Cardiac muscle cell (in vitro differentiated cells and primary cell): Measurements from ENCODE around the gene WBP1L. TPM values are rescaled to one million over a fixed set of nuclear protein-coding genes. Genes with fewer than 3 reads are reported as not detected.
"Not testable (repeated sequence)": the region's sequence is repeated elsewhere in the genome, so short reads cannot be mapped to it uniquely, and the experiment has no call there.

Source experiments
- DNase-seq, 2 donors: peaks; one replicate each; pipeline versions ENCODE4 v3.0.0 to v3.0.0-alpha.2; 2010 to 2017; ENCODE audit warnings: low read depth in 1 of 2, low spot score in 1 of 2
- H3K27ac ChIP-seq: fragments of 200-600 bp; sonication (generic); 2 replicates; pipeline ENCODE4 v1.5.1; 2016
- H3K27me3 ChIP-seq: fragments of 200-600 bp; sonication (generic); 2 replicates; pipeline ENCODE4 v1.6.0; 2016; ENCODE audit warnings: control low read depth
- H3K36me3 ChIP-seq: fragments of 200-600 bp; sonication (generic); 2 replicates; pipeline ENCODE4 v1.5.1; 2016; ENCODE audit warnings: control low read depth
- H3K4me1 ChIP-seq: fragments of 200-600 bp; sonication (generic); 2 replicates; pipeline ENCODE4 v1.8.1; 2017; ENCODE audit warnings: low read depth, mild to moderate bottlenecking, mixed run types
- H3K4me3 ChIP-seq: fragments of 200-600 bp; sonication (generic); 2 replicates; pipeline ENCODE4 v1.5.1; 2016; ENCODE audit warnings: mild to moderate bottlenecking
- H3K9me3 ChIP-seq: fragments of 200-600 bp; sonication (generic); 2 replicates; pipeline ENCODE4 v1.5.1; 2017; ENCODE audit warnings: low read depth, mild to moderate bottlenecking, control low read depth
- CTCF ChIP-seq: IDR thresholded peaks from 2 replicates; pipeline ENCODE4 v1.5.1; 2012; ENCODE audit warnings: low read depth, mild to moderate bottlenecking, low read length
- polyA plus RNA-seq: library from polyadenylated mRNA; unstranded; fragments of >200 nt; fragmentation: Nextera tagmentation; extraction: Ambion mirVana; gene quantifications from 2 replicates; pipeline ENCODE4 v1.2.1, GENCODE V29; 2016
- total RNA-seq: library from RNA; depleted of rRNA; stranded (reverse); fragments of >200 nt; gene quantifications from 2 replicates; pipeline ENCODE4 v1.2.3, GENCODE V29; 2016

WBP1L gene
- total and polyA plus RNA-seq, 2 experiments from 2014 or later, result 14.2 to 43.9 TPM

- Histone ChIP-seq H3K27me3 (no peaks in the 10 kb centered on the region), H3K4me3 (no peak overlapping the region), H3K27ac (no peak overlapping the region), H3K9me3 (no peaks in the 10 kb centered on the region), H3K36me3 (no peaks in the 10 kb centered on the region), H3K4me1 (peaks cover 13% of the 10 kb centered on the region)
- no peak for TF ChIP-seq CTCF
- no peak for DNase-seq
These were observed 13.6 kb downstream of the WBP1L start for GRCh38 chr10:102757323-102757722.

GRCh38 chr10:102758240-102758932 is 14.6 kb downstream of the WBP1L start:
- Histone ChIP-seq H3K9me3 (no peaks in the 10 kb centered on the region), H3K27ac (peak overlapping the region; percentile 82), H3K27me3 (no peaks in the 10 kb centered on the region)

GRCh38 chr10:102758933-102759262 is 15.2 kb downstream of the WBP1L start:
- peak overlapping the region; percentile 82 for H3K27ac ChIP-seq
- peaks cover 17% of the 10 kb centered on the region for H3K4me1 ChIP-seq
- not testable (repeated sequence) for DNase-seq, H3K36me3 ChIP-seq, H3K27me3 ChIP-seq, H3K4me3 ChIP-seq, H3K9me3 ChIP-seq

More at GRCh38 chr10:102758240-102758932, 14.6 kb downstream of the WBP1L start:
- Histone ChIP-seq H3K4me1 (peaks cover 16% of the 10 kb centered on the region), H3K36me3 (no peaks in the 10 kb centered on the region), H3K4me3 (no peak overlapping the region)
- TF ChIP-seq CTCF, result no peak
- peak in 1 of 2 donors; percentile 67 for DNase-seq

- no peak for DNase-seq
- Histone ChIP-seq H3K27ac (peak overlapping the region; percentile 82), H3K36me3 (no peaks in the 10 kb centered on the region), H3K4me1 (peaks cover 17% of the 10 kb centered on the region), H3K27me3 (no peaks in the 10 kb centered on the region), H3K4me3 (no peak overlapping the region), H3K9me3 (no peaks in the 10 kb centered on the region)
- TF ChIP-seq CTCF, result no peak
These were observed 15.9 kb downstream of the WBP1L start for GRCh38 chr10:102759497-102760210.

GRCh38 chr10:102761981-102762380 is 18.2 kb downstream of the WBP1L start:
- Histone ChIP-seq H3K4me3 (no peak overlapping the region), H3K27ac (no peak overlapping the region), H3K36me3 (no peaks in the 10 kb centered on the region), H3K9me3 (no peaks in the 10 kb centered on the region), H3K27me3 (no peaks in the 10 kb centered on the region), H3K4me1 (peaks cover 17% of the 10 kb centered on the region)
- no peak for DNase-seq
- no peak for TF ChIP-seq CTCF

GRCh38 chr10:102762401-102763015 is 18.8 kb downstream of the WBP1L start:
- no peak for DNase-seq
- Histone ChIP-seq H3K4me3 (no peak overlapping the region), H3K36me3 (no peaks in the 10 kb centered on the region), H3K4me1 (peaks cover 17% of the 10 kb centered on the region), H3K27me3 (no peaks in the 10 kb centered on the region), H3K9me3 (no peaks in the 10 kb centered on the region), H3K27ac (no peak overlapping the region)
- TF ChIP-seq CTCF, result no peak
